Loucy (cell line): Measurements from ENCODE around the gene AFF3.

Experiments used
- H2AFZ ChIP-seq: fragments of 200-600 bp; sonication (generic); 2 replicates; pipeline ENCODE4 v1.6.0; 2016; ENCODE audit warnings: antibody characterized with exemption, mild to moderate bottlenecking, low read length, moderate library complexity
- H3F3A ChIP-seq: fragments of 200-600 bp; 2 replicates; pipeline ENCODE4 v1.6.0; 2016; ENCODE audit warnings: antibody characterized with exemption, low read depth, mild to moderate bottlenecking
- H3K27me3 ChIP-seq: fragments of 200-600 bp; sonication (generic); 2 replicates; pipeline ENCODE4 v1.6.1; 2014; ENCODE audit warnings: low read length, mild to moderate bottlenecking; ENCODE audit not compliant: insufficient read depth, poor library complexity, severe bottlenecking
- H3K36me3 ChIP-seq: fragments of 200-600 bp; sonication (generic); 2 replicates; pipeline ENCODE4 v1.6.1; 2016; ENCODE audit warnings: low read length; ENCODE audit not compliant: insufficient read depth
- H3K4me1 ChIP-seq: fragments of 200-600 bp; sonication (generic); 2 replicates; pipeline ENCODE4 v1.5.1; 2014; ENCODE audit warnings: low read length, mild to moderate bottlenecking; ENCODE audit not compliant: insufficient read depth, poor library complexity, severe bottlenecking
- H3K4me2 ChIP-seq: fragments of 200-600 bp; sonication (generic); 2 replicates; pipeline ENCODE4 v1.6.0; 2014; ENCODE audit warnings: antibody characterized with exemption, low read length, low read depth, mild to moderate bottlenecking; ENCODE audit not compliant: poor library complexity, severe bottlenecking
- H3K4me3 ChIP-seq: fragments of 200-600 bp; sonication (generic); 2 replicates; pipeline ENCODE4 v1.5.1; 2014; ENCODE audit warnings: low read length, mild to moderate bottlenecking, mixed read lengths; ENCODE audit not compliant: poor library complexity, severe bottlenecking
- H3K79me2 ChIP-seq: fragments of 200-600 bp; sonication (generic); 2 replicates; pipeline ENCODE4 v1.6.1; 2014; ENCODE audit warnings: low read length; ENCODE audit not compliant: insufficient read depth
- H3K9ac ChIP-seq: fragments of 200-600 bp; sonication (generic); 2 replicates; pipeline ENCODE4 v1.6.0; 2014; ENCODE audit warnings: mild to moderate bottlenecking, low read depth, low read length, moderate library complexity; ENCODE audit not compliant: poor library complexity, severe bottlenecking
- H3K9me2 ChIP-seq: fragments of 200-600 bp; sonication (generic); replicated peaks from 2 replicates; pipeline ENCODE4 v1.6.1; 2016; ENCODE audit warnings: low read depth, low read length, mixed read lengths
- H3K9me3 ChIP-seq: fragments of 200-600 bp; sonication (generic); 2 replicates; pipeline ENCODE4 v1.6.1; 2014; ENCODE audit warnings: mild to moderate bottlenecking, antibody characterized with exemption, low read length, low read depth; ENCODE audit not compliant: insufficient read depth
- H4K20me1 ChIP-seq: fragments of 200-600 bp; sonication (generic); 2 replicates; pipeline ENCODE4 v1.6.0; 2014; ENCODE audit warnings: antibody characterized with exemption, low read length, mild to moderate bottlenecking; ENCODE audit not compliant: insufficient read depth, poor library complexity, severe bottlenecking
- CTCF ChIP-seq: fragments of 200-600 bp; sonication (generic); conservative IDR thresholded peaks from 2 replicates; pipeline ENCODE4 v1.5.1; 2014; ENCODE audit warnings: mild to moderate bottlenecking, antibody characterized with exemption, low read length
- EZH2phosphoT487 ChIP-seq: fragments of 200-600 bp; IDR thresholded peaks from 2 replicates; pipeline ENCODE4 v1.6.1; 2018; ENCODE audit warnings: antibody characterized with exemption, mild to moderate bottlenecking, moderate library complexity, borderline replicate concordance

Gene AFF3

GRCh38 chr2:99711144-99711543 is 431.2 kb downstream of the AFF3 start:
- no peaks in the 10 kb centered on the region for H3F3A ChIP-seq
- H3K4me1 ChIP-seq = no peaks in the 10 kb centered on the region
- H4K20me1 ChIP-seq = no peaks in the 10 kb centered on the region
- no peak overlapping the region for H2AFZ ChIP-seq
- no peaks in the 10 kb centered on the region for H3K79me2 ChIP-seq
- no peaks in the 10 kb centered on the region for H3K9me2 ChIP-seq
- no peaks in the 10 kb centered on the region for H3K27me3 ChIP-seq
- TF ChIP-seq CTCF = no peak
- no peak for TF ChIP-seq EZH2phosphoT487
- H3K36me3 ChIP-seq = no peaks in the 10 kb centered on the region
- H3K4me2 ChIP-seq = no peak overlapping the region
- no peak overlapping the region for H3K4me3 ChIP-seq
- no peaks in the 10 kb centered on the region for H3K9me3 ChIP-seq
- no peak overlapping the region for H3K9ac ChIP-seq

- Histone ChIP-seq H3K9ac (no peak overlapping the region), H3K36me3 (no peaks in the 10 kb centered on the region), H3K4me1 (no peaks in the 10 kb centered on the region), H3K79me2 (no peaks in the 10 kb centered on the region), H4K20me1 (no peaks in the 10 kb centered on the region), H3K9me2 (no peaks in the 10 kb centered on the region), H3K27me3 (no peaks in the 10 kb centered on the region), H3K9me3 (no peaks in the 10 kb centered on the region), H2AFZ (no peak overlapping the region), H3F3A (no peaks in the 10 kb centered on the region), H3K4me3 (no peak overlapping the region), H3K4me2 (no peak overlapping the region)
- TF ChIP-seq CTCF = no peak
- TF ChIP-seq EZH2phosphoT487 = no peak
Measured at GRCh38 chr2:99710721-99711120, 431.7 kb downstream of the AFF3 start.

- H2AFZ ChIP-seq = no peak overlapping the region
- H3K79me2 ChIP-seq = no peaks in the 10 kb centered on the region
- no peaks in the 10 kb centered on the region for H3K4me1 ChIP-seq
- TF ChIP-seq CTCF = no peak
- TF ChIP-seq EZH2phosphoT487 = no peak
- no peaks in the 10 kb centered on the region for H3K9me3 ChIP-seq
- no peaks in the 10 kb centered on the region for H3K9me2 ChIP-seq
- H3K9ac ChIP-seq = no peak overlapping the region
- no peaks in the 10 kb centered on the region for H3K27me3 ChIP-seq
- H3F3A ChIP-seq = no peaks in the 10 kb centered on the region
- no peak overlapping the region for H3K4me2 ChIP-seq
- H4K20me1 ChIP-seq = no peaks in the 10 kb centered on the region
- H3K36me3 ChIP-seq = no peaks in the 10 kb centered on the region
- H3K4me3 ChIP-seq = no peak overlapping the region
Measured at GRCh38 chr2:99709229-99709628, 433.2 kb downstream of the AFF3 start.
